Right ventricle myocardium superior (tissue), 1 donor: Measurements from ENCODE around the gene TMCO2. TPM values are rescaled to one million over a fixed set of nuclear protein-coding genes. Genes with fewer than 3 reads are reported as not detected.

ENCODE experiments used
- ATAC-seq: fragments of 200-7000 bp; cut with Tn5 transposase; one replicate; pipeline ENCODE4 v1.9.1; 2020; ENCODE audit warnings: mild to moderate bottlenecking; ENCODE audit not compliant: poor library complexity
- DNase-seq: peaks from one replicate; pipeline ENCODE4 v3.0.0-alpha.2; 2020
- intact Hi-C: fragments of 100-400 bp; cut with DNase I; formaldehyde crosslinking; loops from one replicate; pipeline ENCODE4 v1.11.2; 2022
- total RNA-seq: library from RNA; stranded (reverse); fragmentation: NEBNext Ultra II Directional; extraction: Animal tissue kit (Norgen Biotek cat#: 25700); gene quantifications from one replicate; pipeline ENCODE4 v1.2.1, GENCODE V29; 2021
- donor health status: DM: no; HTN: yes; CAD: no; lungs with severe emphysema.

Gene TMCO2
- total RNA-seq, 1 donor from 2014 or later = not detected

DNA sequence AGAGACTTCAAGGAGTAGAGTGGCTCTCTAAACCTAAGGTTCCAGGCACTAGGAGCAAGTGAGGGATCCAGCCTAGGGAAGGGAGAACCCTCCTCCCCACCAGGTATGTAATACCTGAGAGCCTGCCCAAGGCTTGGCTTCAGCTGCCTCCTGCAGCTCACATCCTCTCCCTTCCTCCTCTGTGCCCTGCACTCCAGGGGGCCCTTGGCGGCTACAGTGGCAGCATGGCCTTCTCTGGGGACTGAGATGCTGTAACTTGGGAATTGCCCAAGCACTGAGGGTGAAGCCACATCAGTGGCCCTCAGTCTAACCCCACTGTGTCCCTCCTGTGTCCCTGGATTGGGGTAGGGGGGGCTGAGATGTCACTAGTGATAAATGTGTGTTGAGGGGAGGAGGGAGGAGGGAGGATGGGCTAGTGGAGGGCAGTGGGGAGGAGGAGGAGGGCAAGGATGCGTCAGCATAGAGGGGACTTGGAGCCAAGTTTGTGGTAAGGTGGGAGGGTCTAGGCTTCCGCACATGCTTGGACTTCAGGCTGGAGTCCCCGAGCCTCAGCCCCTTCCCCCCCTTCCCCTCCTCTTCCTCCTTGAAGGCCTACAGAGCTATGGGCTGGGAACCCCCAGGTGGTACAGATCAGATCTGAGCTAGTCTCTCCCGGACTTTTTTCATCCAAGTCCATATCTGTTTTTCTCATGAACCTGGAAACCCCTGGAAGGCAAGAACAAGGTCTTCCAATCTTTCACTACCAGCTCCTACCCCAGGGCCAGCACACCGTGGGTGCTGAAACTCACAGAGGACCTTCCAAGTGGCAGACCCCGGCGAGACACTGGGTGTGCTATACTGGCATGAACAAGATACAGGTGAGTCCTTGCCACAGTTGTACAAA, 51.9 kb downstream of the TMCO2 start:
- ATAC-seq = no peak
- intact Hi-C loops = no loop called here
- DNase-seq = no peak

DNA sequence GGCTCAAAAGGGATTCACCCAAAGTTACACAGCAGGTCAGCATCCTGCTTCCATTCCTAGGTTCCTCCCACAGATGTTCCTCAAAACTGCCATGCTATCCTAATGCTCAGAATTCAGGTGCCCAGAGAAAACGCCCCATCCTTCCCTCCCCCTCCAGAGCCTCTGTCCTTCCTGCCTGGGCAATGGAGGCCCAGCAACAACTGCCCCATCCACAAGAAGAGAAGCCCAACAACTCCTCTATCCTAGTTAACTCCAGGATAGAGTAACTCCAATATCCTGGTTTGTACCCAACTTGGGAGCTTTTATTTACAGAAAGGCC, 52.5 kb downstream of the TMCO2 start:
- intact Hi-C loops = no loop called here
- ATAC-seq (no peak), DNase-seq (no peak)

DNA sequence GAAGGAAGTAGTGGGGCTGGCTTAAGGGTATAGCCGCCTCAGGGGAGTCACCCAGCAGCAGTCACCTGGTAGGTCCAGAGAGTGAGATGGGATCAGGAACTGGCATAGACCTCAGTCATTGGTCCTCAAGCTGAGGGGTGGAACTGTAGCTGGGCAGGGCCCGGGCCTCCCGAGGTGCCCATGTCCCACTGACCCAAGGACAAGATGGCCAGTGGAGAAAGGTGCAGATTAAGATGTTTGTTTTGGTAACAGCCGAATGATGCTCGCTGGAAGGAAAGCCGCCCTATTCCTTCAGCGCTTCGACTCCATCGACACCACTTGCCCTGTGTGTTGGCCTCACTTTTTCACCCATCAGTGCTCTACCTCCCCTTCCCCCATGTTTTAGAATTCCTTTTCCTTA, 52.9 kb downstream of the TMCO2 start:
- no peak for ATAC-seq

DNA sequence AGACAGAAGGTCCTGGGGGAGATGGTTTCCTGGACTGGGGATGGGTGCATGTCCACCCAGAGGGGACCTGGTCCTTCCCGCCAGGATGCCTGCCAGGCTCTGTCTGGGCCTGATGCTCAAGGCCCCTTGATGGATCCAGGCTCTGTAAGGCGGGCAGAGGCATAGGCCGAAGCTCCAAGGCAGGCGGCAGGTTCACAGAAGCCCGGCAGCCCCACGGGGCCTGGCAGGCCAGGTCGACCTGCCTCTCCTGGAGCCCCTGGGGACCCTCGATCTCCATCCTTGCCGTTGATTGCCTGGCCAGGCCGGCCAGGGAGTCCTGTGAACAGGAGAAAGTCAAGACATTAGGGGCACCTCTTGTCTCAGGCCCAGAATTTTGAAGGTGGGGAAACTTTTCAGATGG, 53.3 kb downstream of the TMCO2 start:
- no peak for ATAC-seq
- intact Hi-C loops = no loop called here
- no peak for DNase-seq

More for the DNA sequence above, 52.9 kb downstream of the TMCO2 start:
- intact Hi-C loops = no loop called here
- no peak for DNase-seq

Other genes with a start within 250 kb of the TMCO2 start
- gene CAP1, start 207.2 kb upstream of the TMCO2 start, total RNA-seq = 72.6 TPM
- gene PPT1, start 150.7 kb upstream of the TMCO2 start, total RNA-seq = 37.7 TPM
- 11.7 TPM for gene RLF, start 86.5 kb upstream of the TMCO2 start, total RNA-seq
- gene ZMPSTE24, start 10.3 kb downstream of the TMCO2 start, total RNA-seq = 35.4 TPM
- gene COL9A2, start 69.3 kb downstream of the TMCO2 start, total RNA-seq = 0.24 TPM
- gene SMAP2, start 125.8 kb downstream of the TMCO2 start, total RNA-seq = 13.4 TPM
- gene ZFP69B, start 202.5 kb downstream of the TMCO2 start, total RNA-seq = 1.3 TPM
- gene ZFP69, start 229.4 kb downstream of the TMCO2 start, total RNA-seq = 1.3 TPM